ENCODE results near the gene BARX1.
"Not testable (repeated sequence)": the region's sequence is repeated elsewhere in the genome, so short reads cannot be mapped to it uniquely, and the experiment has no call there.

BARX1 gene, protein sequence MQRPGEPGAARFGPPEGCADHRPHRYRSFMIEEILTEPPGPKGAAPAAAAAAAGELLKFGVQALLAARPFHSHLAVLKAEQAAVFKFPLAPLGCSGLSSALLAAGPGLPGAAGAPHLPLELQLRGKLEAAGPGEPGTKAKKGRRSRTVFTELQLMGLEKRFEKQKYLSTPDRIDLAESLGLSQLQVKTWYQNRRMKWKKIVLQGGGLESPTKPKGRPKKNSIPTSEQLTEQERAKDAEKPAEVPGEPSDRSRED

DNA sequence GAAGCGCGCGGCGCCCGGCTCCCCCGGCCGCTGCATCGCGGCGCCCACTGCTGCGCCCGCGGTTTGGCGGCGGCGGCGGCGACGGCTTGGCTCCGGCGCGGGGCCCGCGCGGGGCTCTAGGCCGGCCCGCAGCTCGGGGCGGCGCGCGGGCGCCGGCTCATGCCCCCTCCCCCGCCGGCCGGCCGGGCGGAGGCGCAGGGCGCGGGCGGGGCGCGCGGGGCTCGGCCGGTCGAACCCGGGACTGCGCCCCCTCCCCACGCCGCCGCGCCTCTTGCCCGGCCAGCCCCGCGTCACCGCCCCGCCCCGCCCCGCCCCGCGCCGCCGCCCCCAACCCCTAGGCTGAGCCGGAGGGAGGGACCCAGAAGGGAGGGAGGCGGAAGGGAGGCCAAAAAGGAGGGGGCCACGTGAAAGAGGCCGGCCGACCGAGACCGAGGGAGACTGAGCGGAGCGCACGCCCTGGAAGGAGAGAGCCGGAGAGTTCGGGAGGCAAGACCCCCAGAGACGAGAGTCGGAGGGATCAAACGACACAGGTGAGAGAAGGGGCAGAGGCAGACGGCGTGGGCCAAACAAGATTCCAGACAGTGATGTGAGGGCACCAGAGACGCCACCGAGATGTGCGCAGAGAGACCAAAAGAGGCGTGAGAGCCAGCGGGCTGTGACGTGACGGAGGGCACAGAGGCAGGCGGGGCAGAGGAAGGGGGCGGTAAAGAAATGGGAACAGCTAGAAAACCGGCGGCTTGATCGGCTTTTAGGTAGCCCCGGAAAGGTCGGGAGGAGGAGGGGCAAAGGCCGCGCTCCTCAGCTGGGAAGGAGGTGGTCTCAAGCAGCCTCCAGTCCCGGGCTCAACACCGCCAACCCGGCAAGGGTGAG is at the start of gene BARX1:
Gene BARX1, minus strand, starts transcription at position 245 of the 870 bp plus-strand sequence. Its CDS starts 209 bp downstream, at position 36.
- DNase-seq (ENCODE audit: low read depth in 2 of 2) = no peak

DNA sequence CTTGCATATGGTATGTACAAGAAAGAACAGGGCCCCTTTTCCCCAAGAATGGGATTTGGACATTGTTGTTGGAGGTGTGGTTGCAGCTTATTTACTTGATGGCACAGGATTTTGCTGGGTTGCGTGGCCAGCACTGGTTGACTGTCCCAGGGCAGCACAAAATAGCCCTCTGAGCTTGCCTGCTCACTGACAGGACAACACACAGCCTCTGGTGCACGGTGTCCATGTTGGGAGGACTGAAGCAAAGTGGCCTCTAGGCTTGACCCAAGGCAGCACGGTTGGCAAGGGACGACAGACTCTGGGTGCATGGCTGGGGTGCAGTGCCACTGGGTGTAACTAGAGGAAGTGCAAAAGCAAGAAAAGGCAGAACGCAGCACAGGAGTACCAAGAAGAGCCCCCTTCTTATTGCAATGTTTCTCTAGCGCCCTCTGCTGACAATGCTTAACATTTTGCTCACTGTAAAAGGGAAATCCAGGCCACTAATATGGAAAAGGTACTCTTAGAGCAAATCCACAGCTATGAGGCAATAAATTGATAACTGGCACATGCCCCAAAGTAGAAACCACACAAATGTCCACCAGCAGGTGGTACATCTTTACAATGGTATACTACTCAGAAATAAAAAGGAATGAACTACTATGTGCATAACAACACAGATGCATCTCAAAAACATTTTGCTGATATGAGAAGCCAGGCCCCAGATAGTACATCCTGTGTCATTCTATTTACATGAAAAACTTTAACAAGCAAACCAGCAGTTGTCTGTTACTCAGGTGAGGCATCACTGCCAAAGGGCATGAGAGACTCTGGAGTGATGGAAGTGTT is 47.4 kb upstream of the BARX1 start:
- DNase-seq (ENCODE audit: low read depth in 2 of 2) = no peak

DNA sequence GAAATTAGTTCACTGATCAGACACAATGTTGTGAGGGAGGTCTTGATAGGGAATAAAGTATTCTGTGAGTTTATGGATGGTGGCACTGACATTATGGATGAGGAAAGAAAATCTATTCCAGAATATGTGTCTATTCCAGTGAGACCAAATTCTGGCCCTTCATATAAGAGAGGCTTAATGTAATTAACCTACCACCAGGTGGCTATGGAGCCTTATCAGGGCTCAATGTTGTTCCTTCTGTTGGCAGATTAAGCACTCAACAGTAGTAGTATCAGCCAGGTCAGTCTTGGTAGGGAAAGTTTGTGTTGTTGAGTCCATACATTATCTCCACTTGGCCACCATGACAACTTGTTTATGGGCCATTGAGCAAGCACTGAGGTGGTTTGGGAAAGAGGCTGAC is 41.7 kb upstream of the BARX1 start:
- no peak for DNase-seq (ENCODE audit: low read depth in 2 of 2)

DNA sequence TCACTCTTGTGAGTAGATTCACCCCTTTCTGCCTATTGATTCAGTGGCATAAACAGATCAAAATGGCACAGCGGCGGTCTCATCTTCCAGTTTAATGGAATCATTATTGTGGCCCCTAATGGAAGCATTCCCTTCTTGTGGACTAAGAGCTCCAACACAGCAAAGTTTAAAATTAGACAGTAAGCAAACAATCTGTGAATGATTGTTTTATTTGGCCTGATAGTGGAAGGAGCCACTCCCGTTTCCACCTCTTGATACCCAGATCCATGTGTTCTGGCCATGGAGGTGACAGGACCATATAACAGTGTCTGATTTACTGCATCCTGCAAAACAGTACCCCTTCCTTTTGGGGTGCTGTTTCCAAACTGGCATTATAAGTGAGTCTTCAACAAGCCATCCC is 41.2 kb upstream of the BARX1 start:
- DNase-seq (ENCODE audit: low read depth in 2 of 2) = no peak

DNA sequence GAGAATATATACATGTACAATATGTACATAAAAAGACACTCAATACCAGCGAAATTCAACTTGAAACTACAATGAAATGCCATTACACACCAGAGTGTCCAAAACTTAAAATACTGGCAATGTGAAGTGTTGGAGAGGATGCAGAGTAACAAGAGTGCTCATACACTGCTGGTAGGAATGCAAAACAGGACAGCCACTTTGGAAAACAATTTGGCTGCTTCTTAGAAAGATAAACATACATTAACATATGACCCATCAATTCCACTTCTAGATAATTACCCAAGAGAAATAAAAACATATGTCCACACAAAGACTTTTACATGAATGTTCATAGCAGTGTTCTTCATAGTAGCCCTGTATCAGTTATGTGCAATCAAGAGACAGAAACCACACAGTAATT is 39.4 kb upstream of the BARX1 start:
- DNase-seq (ENCODE audit: low read depth in 2 of 2) = no peak

DNA sequence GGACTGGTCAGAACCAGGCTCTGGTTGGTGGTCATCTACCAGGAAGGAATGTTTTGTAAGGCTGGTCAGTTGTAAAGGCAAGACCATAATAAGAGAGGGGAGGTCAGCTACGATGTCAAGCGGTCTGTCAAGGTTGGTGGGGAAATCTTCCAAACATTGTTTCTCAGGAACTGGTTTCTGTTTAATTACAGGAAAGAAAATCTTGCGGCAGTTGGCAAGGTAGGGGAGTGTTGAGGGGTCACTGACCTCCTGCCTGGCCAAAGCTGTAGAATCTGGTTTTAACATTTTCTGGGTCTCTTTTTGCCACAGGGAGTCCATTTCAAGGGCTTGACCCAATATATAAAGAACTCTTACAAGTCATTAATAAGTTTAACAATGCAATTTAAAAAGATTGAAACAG is 39.0 kb upstream of the BARX1 start:
- DNase-seq (ENCODE audit: low read depth in 2 of 2) = no peak

DNA sequence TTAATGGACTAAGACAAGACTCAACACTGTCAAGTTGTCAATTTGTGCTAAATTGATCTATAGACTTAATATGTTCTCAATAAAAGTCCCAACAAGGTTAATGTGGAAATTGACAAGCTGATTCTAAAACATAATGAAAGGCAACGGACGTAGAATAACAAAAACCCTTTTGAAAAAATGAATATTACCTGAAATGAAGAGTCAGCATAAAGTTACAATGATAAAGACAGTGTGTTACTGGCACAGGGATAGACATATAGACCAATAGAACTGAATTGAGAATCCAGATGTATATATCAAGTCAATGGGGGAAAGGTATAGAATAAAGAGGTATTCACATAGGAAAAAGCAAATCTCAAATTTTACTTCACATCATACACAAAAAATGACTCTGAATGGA is 37.7 kb upstream of the BARX1 start:
- no peak for DNase-seq (ENCODE audit: low read depth in 2 of 2)

DNA sequence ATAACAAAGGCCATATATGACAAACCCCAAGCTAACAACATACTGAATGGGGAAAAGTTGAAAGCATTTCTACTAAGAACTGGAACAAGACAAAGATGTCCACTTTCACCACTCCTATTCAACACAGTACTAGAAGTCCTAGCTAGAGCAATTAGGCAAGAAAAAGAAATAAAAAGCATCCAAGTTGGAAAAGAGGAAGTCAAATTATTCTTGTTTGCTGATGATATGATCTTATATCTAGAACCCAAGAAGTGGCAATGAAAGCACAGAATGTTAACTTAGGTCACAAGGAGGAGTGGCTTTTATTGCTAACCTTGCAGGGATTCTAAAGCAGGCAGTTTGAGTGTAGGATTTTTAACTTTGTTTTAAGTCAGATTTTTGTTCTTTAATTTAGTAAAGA is 35.3 kb upstream of the BARX1 start:
- DNase-seq (ENCODE audit: low read depth in 2 of 2) = no peak

DNA sequence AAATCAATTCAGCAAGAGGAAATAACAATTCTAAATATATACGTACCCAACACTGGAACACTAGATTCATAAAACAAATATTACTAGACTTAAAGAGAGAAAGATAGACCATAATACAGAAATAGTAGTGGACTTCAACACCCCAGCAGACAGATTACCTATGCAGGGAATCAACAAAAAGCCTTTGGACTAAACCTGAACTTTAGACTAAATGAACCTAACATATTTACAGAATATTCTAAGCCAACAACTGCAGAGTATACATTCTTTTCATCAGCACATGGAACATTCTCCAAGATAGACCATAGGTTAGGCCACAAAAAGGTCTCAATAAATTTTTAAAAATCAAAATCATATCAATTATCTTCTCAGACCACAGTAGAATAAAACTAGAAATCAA is 32.9 kb upstream of the BARX1 start:
- DNase-seq (ENCODE audit: low read depth in 2 of 2) = no peak

DNA sequence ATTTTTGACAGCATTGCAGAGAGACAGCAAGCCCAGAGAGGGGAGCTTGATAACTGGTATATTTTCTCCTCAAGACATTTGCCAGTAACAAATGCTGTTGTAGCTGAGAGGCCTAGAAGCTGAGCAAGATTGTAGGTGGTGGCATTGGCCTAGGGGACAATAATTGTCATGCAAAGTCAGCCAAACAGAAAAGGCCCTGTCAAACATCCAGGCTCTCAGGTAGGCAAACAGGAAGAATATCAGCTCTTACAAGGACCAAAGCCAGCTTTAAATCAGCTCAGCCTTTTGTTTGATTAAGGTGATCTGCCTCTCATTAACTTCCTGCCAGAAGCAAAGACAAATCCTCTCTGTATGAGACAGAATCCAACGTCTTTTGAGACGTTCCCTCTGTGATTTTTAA is 29.7 kb upstream of the BARX1 start:
- DNase-seq (ENCODE audit: low read depth in 2 of 2) = no peak

DNA sequence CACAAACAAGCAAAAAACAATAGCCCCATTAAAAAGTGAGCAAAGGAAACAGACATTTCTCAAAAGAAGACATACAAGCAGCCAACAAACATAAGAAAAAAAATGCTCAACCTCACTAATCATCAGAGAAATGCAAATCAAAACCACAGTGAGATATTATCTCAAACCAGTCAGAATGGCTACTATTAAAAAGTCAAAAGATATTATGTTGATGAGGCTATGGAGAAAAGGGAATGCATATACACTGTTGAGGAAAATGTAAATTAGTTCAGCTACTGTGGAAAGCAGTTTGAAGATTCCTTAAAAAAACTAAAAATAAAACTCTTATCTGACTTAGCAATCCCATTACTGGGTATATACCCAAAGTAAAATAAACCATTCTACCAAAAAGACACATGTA is 28.7 kb upstream of the BARX1 start:
- no peak for DNase-seq (ENCODE audit: low read depth in 2 of 2)

DNA sequence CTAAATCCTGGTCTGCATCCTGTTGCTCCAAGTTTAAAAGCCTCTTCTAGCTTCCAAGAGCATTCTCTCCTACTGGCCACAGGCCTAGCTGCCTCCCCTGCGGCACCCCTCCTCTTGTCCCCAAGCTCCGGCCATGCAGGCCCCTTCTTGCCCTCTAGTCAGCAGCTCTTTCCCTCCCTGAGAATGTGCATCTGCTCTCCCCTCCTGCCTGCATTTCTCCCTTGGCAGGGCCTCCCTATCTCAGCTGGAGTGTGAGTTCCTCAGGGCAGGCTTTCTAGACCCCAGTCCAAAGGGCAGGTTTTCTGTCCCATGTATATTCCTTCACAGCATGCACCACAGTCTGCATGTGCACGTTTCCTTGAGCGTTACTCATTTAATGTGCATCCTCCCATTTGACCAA is 24.6 kb upstream of the BARX1 start:
- DNase-seq (ENCODE audit: low read depth in 2 of 2) = no peak

DNA sequence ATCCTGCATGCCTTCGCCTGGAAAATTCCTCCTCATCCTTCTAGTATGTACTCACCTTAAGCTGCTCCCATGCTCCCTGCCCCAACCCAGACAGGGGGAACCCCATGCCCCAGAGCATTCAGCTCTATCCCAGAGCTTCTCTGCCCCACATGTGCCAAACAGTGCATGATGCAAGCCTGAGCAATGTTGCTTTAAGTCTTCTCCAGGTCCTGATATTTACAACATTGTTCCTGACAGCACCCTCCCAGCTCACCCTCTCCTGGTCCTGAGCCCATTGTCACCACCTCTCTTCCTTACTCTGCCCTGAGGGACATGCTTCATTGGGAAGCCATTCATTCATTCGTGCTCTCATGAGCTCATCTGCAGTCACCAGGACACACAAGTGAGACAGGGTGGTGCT is 23.4 kb upstream of the BARX1 start:
- DNase-seq (ENCODE audit: low read depth in 2 of 2) = no peak

DNA sequence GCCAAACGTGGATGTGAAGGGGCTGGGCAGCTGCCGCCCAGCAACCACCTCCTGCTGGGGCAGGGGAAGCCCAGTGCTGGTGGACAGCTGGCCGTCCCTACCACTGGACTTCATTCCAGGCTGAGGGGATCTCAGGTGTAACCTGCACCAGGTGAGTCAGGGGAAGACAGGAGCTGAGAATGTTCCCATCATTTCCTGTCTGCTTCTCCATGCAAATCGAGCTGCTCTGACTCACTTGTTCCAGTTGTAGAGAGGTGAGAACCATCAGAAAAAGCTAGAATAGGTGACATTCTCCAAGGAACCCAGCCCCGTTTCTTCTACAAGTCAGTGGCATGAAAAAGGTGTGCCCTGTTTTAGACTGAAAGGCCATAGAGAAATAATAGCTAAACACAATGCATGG is 21.8 kb upstream of the BARX1 start:
- no peak for DNase-seq (ENCODE audit: low read depth in 2 of 2)

DNA sequence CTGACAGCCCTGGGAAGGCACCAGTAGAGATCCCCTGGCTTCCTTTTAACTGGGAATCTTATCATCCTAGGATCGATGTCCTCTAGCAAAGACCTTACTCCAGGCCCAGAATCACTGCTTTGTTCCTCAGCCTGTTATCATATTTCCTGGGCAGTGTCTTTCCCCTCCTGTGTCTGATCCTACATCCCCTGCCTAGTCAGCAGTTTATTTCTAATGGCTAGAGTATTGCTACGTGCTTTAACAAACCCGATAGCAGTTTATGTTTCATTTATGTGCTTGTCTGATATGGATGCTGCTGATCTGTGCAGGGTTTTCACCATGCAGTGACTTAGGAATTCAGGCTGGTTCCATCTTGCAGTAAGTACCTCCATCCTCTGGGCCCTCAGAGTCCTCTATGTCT is 20.9 kb upstream of the BARX1 start:
- no peak for DNase-seq (ENCODE audit: low read depth in 2 of 2)

DNA sequence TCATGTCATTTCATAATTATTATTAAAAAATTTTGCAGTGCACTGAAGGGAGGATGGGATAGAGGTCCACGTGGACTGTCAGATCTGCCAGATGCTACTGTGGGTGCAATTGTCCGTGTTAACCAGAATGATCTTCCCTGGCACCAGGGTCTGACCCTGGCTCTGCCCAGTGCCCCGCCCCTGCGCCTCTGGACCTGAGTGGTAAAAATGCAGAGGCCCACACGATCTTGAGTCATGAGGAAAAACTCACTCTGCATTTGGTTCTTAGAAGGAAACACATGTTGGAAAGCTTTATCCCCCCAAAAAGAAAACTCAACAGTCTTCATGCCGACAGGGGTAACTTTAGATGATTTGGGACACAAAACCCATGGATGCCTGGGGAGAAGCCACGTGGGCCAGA is 20.1 kb upstream of the BARX1 start:
- DNase-seq (ENCODE audit: low read depth in 2 of 2) = no peak

DNA sequence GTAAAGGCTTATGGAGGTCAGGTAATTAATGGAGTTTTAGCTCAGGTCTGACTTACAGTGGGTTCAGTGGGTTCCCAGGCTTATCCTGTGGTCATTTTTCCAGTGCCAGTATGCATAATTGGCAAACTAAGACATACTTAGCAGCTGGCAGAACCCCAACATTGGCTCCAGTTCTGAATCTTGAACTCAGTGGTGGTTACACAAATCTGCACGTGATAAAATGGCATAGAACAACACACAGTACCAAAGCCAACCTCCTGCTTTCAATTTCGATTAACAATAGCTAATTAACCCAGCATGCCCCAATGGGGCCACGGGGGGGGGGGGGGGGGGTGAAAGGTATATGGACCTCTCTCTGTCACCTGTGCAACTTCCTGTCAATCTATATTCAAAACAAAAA is 19.0 kb upstream of the BARX1 start:
- DNase-seq (ENCODE audit: low read depth in 2 of 2) = no peak

DNA sequence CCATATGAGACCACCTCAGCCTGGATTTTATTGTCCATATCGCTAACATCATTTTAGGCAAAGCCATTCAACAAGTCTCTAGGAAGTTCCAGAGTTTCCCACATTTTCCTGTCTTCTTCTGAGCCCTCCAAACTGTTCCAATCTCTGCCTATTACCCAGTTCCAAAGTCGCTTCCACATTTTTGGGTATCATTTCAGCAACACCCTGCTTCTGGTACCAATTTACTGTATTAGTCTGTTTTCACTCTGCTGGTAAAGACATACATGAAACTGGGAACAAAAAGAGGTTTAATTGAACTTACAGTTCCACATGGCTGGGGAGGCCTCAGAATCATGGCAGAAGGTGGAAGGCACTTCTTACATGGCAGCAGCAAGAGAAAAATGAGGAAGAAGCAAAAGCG is 17.5 kb upstream of the BARX1 start:
- DNase-seq (ENCODE audit: low read depth in 2 of 2) = not testable (repeated sequence)

DNA sequence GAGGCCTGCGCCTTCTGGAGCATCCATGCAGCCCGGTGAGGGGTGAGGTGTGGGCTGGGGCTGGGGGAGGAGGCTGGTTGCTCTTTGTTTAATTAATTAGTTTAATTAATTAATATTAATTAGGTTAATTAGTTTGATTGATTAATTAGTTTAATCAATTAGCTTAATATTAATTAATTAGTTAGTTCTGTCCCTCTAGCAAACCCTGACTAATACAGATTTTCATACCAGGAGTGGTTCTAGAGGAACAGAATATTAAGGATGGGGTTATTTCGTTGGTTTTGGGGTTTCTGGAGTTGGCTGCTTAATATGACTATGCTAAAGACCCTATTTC is 14.1 kb upstream of the BARX1 start:
- no peak for DNase-seq (ENCODE audit: low read depth in 2 of 2)

DNA sequence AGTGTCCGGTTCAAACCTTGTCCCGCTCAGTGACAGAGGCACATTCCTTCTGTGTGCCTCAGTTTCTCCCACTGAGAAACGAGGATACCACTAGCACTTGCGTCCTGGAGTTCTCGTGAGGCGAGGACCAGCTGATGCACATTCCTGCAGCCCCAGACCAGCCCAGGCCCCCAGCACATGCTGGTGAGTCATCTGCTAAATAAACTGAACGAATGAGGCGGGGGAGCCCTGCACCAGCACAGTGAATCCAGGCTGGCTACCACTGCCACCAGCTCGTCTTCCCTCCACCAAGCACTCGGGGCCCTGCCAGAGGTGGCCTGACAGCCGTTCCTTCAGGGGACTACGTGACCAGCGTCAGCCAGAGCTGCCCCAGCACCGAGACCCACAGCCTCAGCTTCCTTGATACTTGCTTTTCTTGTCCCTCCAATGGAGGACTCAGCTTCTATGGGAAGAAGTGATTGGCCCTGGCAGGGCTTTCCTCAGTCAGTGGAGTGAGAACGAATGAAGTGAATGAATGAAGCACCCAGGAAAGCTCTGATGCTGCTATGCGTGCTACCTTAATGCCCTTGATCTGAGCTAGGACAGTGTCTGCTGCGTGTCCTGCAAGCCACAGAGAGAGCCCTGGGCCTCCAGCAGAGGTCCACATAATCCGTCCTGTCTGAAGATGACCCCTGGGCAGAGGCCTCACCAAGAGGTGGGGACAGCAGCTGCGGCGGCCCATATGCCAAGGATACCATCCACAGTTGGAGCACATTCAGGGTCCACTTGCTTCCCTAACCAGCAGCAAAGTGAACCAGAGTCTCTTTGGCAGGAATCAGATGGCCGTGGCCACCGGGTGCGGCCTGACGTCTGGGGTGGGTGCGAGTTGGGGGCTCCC is 13.5 kb upstream of the BARX1 start:
- DNase-seq (ENCODE audit: low read depth in 2 of 2) = no peak

DNA sequence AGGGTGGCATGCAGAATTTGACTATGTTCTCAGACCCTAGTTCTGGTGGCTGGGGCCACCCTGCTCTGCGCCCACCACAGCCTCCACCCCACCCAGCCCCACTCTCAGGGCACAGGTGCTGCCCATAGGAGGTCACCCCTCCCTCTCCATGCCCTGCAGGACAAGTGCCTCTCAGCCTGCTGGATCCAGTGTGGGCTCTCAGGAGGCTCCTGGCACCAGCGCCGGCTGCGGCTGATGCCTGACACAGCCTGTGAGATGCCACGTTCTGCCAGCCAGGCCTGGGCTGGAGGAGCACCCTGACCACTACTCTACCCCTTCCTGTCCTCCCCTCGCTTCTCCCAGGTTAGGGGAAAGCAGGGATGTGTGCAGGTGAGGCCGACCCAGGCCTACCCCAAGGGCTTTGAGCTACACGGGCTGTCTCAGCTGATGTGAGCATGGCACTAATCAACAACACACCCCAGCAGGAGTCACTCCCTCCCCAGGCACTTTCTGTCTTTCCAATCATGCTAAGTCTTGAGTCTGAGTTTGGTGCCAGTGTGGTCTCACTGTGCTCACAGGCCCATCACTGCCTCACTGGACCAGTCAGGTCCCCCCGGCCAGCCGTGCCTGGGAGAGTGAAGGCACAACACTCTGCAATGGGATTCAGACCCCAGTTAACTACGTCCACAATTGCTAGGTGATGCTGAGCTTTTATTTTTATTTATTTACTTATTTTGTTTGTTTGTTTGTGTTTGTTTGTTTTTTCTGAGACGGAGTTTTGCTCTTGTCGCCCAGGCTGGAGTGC is 12.1 kb upstream of the BARX1 start:
- no peak for DNase-seq (ENCODE audit: low read depth in 2 of 2)
